ENCODE results near the gene PRRC1. TPM values are rescaled to one million over a fixed set of nuclear protein-coding genes. Genes with fewer than 3 reads are reported as not detected.
A peak's percentile ranks its signal among the peaks of the same experiment; 100 is the strongest.

Gene PRRC1
- 10.2 and 15.1 TPM in 2 replicates for total RNA-seq (2014; rRNA removed; shearing (Covaris generic))

- in situ Hi-C loops (cut with HindIII; ENCODE audit: low sequenced_read_pairs) = no loop called here
- peak; percentile 77 for DNase-seq (ENCODE audit: low spot score)
Observed at GRCh38 chr5:127517480-127518318, at the start of gene PRRC1. PRRC1 (plus strand) TSS chr5:127517640; CDS start chr5:127523480, 5,840 bp downstream.

GRCh38 chr5:127471211-127471610 lies 46.2 kb upstream of the PRRC1 start:
- DNase-seq (ENCODE audit: low spot score) = no peak
- in situ Hi-C loops (cut with HindIII; ENCODE audit: low sequenced_read_pairs) = no loop called here

DNA sequence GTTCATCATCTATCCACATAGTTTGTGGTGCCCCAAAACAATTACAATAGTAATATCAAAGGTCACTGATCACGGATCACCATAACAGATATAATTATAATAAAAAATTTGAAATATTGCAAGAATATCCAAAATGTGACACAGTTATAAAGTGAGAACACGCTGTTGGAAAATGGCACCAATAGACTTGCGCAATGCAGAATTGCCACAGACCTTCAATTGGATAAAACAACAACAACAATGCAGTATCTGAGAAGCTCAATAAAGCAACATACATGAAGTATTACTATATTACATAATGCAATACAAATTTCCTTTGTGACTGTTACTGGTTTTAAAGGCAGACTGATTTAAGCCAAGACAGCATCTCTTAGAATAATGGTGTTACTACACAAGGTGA lies 44.7 kb upstream of the PRRC1 start:
- no peak for DNase-seq (ENCODE audit: low spot score)
- in situ Hi-C loops (cut with HindIII; ENCODE audit: low sequenced_read_pairs) = no loop called here

- DNase-seq (ENCODE audit: low spot score) = no peak
- in situ Hi-C loops (cut with HindIII; ENCODE audit: low sequenced_read_pairs) = no loop called here
Observed at GRCh38 chr5:127486471-127486870, 31.0 kb upstream of the PRRC1 start.

GRCh38 chr5:127492854-127493738 lies 24.3 kb upstream of the PRRC1 start:
- in situ Hi-C loops (cut with HindIII; ENCODE audit: low sequenced_read_pairs) = no loop called here

GRCh38 chr5:127498548-127498947 lies 18.9 kb upstream of the PRRC1 start:
- in situ Hi-C loops (cut with HindIII; ENCODE audit: low sequenced_read_pairs) = no loop called here
- no peak for DNase-seq (ENCODE audit: low spot score)

More at GRCh38 chr5:127492854-127493738, 24.3 kb upstream of the PRRC1 start:
- peak; percentile 60 for DNase-seq (ENCODE audit: low spot score)

- DNase-seq (ENCODE audit: low spot score) = no peak
- in situ Hi-C loops (cut with HindIII; ENCODE audit: low sequenced_read_pairs) = no loop called here
Observed at GRCh38 chr5:127505905-127506304, 11.5 kb upstream of the PRRC1 start.

- no peak for DNase-seq (ENCODE audit: low spot score)
- in situ Hi-C loops (cut with HindIII; ENCODE audit: low sequenced_read_pairs) = no loop called here
Observed at GRCh38 chr5:127506616-127507015, 10.8 kb upstream of the PRRC1 start.

DNA sequence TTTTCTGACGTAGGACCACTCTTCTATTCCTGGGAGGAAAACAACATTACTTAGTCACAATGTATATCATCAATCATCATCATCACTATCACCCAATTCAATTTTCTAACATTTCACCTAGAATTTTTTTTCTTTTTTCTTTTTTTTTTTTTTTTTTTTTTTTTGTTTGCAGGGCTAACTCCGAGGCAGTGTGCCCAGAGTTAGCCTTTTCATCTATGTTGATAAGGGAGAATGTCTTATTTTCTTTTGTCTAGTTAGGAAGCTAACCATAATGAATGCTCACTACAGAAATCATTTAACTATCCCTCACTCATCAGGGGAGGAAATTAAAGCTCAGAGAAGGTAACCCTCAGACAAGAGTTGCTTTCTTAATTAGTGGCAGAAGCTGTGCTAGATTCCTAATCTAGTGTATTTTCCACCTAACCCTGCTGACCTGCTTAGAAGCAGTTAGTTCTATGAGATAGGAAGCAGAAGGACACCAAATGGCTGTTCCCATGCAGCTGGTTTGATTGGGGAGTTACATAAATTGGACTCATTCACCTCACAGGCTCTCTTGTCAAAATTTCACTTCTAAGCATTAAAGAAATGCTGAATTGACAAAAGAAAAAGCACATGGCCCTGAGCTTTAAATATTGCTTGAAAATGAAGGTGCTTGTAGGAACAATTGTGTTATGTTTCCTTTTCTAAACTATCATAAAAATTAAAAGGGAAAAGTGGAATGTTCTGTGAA lies 8.6 kb upstream of the PRRC1 start:
- no peak for DNase-seq (ENCODE audit: low spot score)
- in situ Hi-C loops (cut with HindIII; ENCODE audit: low sequenced_read_pairs) = no loop called here

DNA sequence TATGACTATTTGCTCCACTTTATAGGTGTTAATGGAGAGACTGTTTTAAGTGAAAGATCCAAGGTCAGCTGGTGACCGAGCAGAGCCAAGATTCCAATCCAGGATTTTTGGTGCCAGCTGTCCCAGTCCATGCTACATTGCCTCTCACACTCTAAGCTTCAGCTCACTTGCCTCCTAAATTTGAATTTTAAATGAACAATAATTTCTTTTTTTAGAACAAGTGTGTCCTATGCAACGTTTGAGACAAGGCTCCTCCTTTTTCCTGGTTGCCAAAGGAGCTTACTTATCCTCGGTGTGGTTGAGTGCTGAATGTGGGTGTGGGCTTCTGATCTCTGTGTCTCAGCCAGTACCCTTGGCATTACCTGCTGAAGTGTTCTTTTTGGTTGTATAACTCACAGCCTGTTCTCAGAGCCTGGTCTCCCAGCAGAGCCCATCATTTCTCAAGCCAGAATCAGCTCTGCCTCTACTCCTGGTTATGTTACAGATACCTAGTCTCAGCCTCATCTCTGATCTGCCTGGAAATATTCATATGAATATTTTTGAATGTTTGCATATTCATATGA lies 4.0 kb upstream of the PRRC1 start:
- DNase-seq (ENCODE audit: low spot score) = peak; percentile 68
- in situ Hi-C loops (cut with HindIII; ENCODE audit: low sequenced_read_pairs) = no loop called here

- DNase-seq (ENCODE audit: low spot score) = no peak
- in situ Hi-C loops (cut with HindIII; ENCODE audit: low sequenced_read_pairs) = no loop called here
Observed at GRCh38 chr5:127514816-127515215, 2.6 kb upstream of the PRRC1 start.

GRCh38 chr5:127515693-127516440 lies 1.6 kb upstream of the PRRC1 start:
- DNase-seq (ENCODE audit: low spot score) = no peak
- in situ Hi-C loops (cut with HindIII; ENCODE audit: low sequenced_read_pairs) = no loop called here

- no peak for DNase-seq (ENCODE audit: low spot score)
- in situ Hi-C loops (cut with HindIII; ENCODE audit: low sequenced_read_pairs) = no loop called here
Observed at GRCh38 chr5:127517110-127517479, 345 bp upstream of the PRRC1 start.

DNA sequence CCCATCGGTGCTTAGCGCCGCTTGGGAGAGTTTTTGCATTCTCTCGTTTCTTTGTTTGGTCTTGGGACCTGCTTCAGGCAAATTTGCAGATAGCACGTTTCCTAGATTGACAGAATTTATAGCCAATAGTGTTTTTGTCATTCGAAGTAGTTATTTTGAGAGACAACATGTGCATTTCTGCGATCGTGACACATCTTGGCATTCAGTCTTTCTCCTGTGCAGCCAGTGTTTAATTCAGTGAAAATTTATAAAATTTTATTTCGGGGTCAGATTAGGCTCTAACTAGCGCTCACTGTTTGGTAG lies 830 bp downstream of the PRRC1 start:
- in situ Hi-C loops (cut with HindIII; ENCODE audit: low sequenced_read_pairs) = no loop called here
- peak; percentile 62 for DNase-seq (ENCODE audit: low spot score)

GRCh38 chr5:127519527-127519926 lies 2.1 kb downstream of the PRRC1 start:
- no peak for DNase-seq (ENCODE audit: low spot score)
- in situ Hi-C loops (cut with HindIII; ENCODE audit: low sequenced_read_pairs) = no loop called here

DNA sequence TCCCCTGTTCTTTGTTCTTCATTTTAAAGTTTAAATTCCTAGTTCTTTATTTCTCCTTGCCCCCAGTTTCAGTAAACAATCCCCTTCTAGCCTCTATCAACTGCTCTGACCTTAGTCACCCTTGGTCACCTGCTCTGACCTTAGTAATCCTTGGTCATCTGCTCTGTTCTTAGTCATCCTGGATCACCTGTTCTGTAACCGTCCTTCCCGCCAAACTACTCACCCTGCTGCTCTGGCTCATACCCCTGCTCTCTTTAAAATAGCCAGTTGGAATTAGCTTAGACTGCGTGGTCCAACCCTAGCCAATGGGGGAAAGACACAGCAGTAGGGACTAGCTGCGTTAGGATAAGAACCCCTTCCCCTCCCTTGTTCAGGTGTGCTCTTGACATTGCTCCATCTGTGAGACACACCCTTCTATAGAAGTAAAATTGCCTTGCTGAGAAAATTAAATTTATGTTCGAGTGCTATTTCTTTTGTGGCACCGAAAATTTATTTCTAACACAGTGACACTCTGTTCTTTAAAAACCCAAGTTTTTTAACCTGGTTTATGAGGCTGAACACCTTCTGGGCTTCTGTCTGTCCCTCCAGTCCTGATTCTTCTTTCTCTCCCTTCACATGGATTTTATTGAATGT lies 3.8 kb downstream of the PRRC1 start:
- in situ Hi-C loops (cut with HindIII; ENCODE audit: low sequenced_read_pairs) = no loop called here

DNA sequence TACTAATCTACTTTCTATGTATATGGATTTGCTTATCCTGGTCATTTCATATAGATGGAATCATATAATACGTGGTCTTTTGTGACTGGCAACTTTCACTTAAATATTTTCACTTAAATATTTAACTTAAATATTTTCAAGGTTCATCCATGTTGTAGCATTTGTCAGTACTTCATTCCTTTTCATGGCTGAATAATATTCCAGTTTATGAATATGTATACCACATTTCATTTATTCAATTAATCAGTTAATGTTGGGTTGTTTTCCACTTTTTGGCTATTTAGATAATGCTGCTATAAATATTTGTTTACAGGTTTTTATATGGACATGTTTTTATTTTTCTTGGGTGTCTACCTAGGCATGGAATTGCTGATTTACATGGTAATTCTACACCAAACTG lies 7.7 kb downstream of the PRRC1 start:
- in situ Hi-C loops (cut with HindIII; ENCODE audit: low sequenced_read_pairs) = no loop called here
- no peak for DNase-seq (ENCODE audit: low spot score)

More for the DNA sequence above, 3.8 kb downstream of the PRRC1 start:
- no peak for DNase-seq (ENCODE audit: low spot score)

DNA sequence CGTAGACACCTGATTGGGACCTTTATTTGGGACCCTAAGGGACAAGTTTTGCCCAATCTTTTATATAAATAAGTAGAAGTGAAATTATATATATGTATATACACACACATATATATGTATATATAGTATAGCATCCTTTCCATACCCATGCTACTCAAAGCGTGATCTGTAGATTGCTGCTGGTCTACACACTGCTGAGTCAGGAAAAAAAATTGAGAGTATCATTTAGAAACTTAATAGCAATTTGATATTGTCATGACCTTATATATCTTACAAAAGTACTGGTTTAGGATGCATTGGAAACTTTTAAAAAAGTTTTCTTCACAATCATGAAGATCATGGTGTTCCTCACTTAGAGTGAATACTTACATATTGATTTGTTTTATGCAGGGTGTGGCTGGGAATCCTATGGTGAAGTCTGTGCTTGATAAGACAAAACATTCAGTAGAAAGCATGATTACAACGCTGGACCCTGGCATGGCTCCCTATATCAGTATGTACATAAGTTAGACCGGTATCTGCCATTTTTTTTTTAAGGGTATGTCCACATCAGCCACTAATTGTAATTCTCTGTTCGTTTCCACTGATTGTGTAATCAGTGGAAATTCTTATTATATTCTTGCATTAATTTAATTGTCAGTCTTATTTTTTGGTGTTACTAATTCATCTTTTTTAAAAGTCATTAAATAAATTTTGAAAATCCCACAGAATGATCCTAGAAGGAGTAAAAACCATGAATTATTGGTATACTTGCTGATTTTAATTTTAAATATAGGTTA lies 12.7 kb downstream of the PRRC1 start:
- in situ Hi-C loops (cut with HindIII; ENCODE audit: low sequenced_read_pairs) = no loop called here
- no peak for DNase-seq (ENCODE audit: low spot score)

Data from G401 (cell line).